K562 (cell line): Measurements from ENCODE around the gene WDFY2. TPM values are rescaled to one million over a fixed set of nuclear protein-coding genes. Genes with fewer than 3 reads are reported as not detected.

Experiments
- CBX3 ChIP-seq, 2 experiments: IDR thresholded peaks; 1 replicate in 1 of 2; 2 replicates in 1 of 2; pipeline ENCODE4 v1.6.1; 2012; ENCODE audit warnings: inconsistent platforms in 2 of 2, low read length in 2 of 2, borderline replicate concordance in 1 of 2, control low read depth in 1 of 2
- TAF1 ChIP-seq: IDR thresholded peaks from 2 replicates; pipeline ENCODE4 v1.6.1; 2011; ENCODE audit warnings: mild to moderate bottlenecking, low read length, moderate library complexity; ENCODE audit not compliant: insufficient read depth, control insufficient read depth, severe bottlenecking; ENCODE audit errors: extremely low read depth
- ZFP1 ChIP-seq: fragments of 450-650 bp; formaldehyde crosslinking; IDR thresholded peaks from 2 replicates; pipeline ENCODE4 v1.4.0; 2020; ENCODE audit warnings: mild to moderate bottlenecking, mixed read lengths
- polyA plus RNA-seq, 8 experiments: library from polyadenylated mRNA; depleted of rRNA in 4 of 8; stranded (reverse) in 5 of 8; unstranded in 3 of 8; fragments of >200 nt; fragmentation: Nextera tagmentation in 2 of 8; fragmentation: Illumina TruSeq in 1 of 8; extraction: Ambion mirVana in 2 of 8; extraction: Trizol in 1 of 8; gene quantifications; 2 replicates each; pipeline versions ENCODE4 v1.2.1 to v1.2.3, GENCODE V29; 2011 to 2014; ENCODE audit warnings: inconsistent platforms in 1 of 8, missing spikeins in 1 of 8
- total RNA-seq, 7 experiments: library from RNA; depleted of rRNA in 6 of 7; stranded (reverse); fragments of >200 nt in 6 of 7; fragmentation: Illumina TruSeq in 2 of 7; extraction: Trizol in 2 of 7; gene quantifications; 2 replicates each; pipeline versions ENCODE4 v1.2.1 to v1.2.3, GENCODE V29; 2011 to 2021; ENCODE audit warnings: low replicate concordance in 1 of 7
- TF ChIP-seq, protein P1 (sequence below), 2 experiments: fragments of 450-650 bp; IDR thresholded peaks; 2 replicates each; pipeline ENCODE4 v1.6.1; 2016; ENCODE audit warnings: mild to moderate bottlenecking in 2 of 2, borderline replicate concordance in 1 of 2, low read depth in 1 of 2, moderate library complexity in 1 of 2

Gene WDFY2
- total and polyA plus RNA-seq, 9 of the 15 experiments (the other 6 are each of a cell fraction or from before 2014, with no cell fraction given): 0.66 to 6.4 (median 4.4) TPM

DNA sequence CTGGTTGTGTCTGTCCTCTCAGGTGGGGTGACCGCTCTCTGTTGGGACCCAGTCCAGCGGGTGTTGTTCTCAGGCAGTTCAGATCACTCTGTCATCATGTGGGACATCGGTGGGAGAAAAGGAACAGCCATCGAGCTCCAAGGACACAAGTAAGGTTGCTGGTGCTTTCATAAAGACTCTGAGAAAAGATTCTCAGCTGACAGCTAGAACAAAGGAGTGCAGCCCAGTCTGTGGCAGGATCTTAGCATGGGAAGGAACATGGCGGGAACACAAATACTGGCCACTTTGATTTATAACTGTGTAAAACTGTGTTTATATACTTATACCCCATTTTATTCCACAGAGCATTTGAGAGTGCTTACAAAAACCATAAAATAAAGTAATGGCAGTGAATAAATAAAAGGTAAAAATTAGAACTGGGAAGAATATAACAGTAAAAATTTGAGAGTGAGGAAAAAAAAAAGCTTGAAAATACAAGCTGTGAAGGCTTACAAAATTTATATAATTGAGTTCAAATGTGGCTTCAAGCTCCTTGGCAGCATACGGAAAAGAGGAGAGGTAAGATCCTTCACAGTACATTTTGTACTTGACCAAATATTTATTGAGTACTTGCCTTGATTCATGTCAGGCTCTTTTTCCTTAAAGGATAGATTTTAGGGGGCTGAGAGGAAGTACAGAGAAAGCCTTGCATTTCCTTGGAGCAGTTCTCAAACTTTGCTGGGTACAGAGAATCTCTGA, 154.9 kb downstream of the WDFY2 start (continued):
- TF ChIP-seq TAF1: no peak
- TF ChIP-seq, protein P1, sequence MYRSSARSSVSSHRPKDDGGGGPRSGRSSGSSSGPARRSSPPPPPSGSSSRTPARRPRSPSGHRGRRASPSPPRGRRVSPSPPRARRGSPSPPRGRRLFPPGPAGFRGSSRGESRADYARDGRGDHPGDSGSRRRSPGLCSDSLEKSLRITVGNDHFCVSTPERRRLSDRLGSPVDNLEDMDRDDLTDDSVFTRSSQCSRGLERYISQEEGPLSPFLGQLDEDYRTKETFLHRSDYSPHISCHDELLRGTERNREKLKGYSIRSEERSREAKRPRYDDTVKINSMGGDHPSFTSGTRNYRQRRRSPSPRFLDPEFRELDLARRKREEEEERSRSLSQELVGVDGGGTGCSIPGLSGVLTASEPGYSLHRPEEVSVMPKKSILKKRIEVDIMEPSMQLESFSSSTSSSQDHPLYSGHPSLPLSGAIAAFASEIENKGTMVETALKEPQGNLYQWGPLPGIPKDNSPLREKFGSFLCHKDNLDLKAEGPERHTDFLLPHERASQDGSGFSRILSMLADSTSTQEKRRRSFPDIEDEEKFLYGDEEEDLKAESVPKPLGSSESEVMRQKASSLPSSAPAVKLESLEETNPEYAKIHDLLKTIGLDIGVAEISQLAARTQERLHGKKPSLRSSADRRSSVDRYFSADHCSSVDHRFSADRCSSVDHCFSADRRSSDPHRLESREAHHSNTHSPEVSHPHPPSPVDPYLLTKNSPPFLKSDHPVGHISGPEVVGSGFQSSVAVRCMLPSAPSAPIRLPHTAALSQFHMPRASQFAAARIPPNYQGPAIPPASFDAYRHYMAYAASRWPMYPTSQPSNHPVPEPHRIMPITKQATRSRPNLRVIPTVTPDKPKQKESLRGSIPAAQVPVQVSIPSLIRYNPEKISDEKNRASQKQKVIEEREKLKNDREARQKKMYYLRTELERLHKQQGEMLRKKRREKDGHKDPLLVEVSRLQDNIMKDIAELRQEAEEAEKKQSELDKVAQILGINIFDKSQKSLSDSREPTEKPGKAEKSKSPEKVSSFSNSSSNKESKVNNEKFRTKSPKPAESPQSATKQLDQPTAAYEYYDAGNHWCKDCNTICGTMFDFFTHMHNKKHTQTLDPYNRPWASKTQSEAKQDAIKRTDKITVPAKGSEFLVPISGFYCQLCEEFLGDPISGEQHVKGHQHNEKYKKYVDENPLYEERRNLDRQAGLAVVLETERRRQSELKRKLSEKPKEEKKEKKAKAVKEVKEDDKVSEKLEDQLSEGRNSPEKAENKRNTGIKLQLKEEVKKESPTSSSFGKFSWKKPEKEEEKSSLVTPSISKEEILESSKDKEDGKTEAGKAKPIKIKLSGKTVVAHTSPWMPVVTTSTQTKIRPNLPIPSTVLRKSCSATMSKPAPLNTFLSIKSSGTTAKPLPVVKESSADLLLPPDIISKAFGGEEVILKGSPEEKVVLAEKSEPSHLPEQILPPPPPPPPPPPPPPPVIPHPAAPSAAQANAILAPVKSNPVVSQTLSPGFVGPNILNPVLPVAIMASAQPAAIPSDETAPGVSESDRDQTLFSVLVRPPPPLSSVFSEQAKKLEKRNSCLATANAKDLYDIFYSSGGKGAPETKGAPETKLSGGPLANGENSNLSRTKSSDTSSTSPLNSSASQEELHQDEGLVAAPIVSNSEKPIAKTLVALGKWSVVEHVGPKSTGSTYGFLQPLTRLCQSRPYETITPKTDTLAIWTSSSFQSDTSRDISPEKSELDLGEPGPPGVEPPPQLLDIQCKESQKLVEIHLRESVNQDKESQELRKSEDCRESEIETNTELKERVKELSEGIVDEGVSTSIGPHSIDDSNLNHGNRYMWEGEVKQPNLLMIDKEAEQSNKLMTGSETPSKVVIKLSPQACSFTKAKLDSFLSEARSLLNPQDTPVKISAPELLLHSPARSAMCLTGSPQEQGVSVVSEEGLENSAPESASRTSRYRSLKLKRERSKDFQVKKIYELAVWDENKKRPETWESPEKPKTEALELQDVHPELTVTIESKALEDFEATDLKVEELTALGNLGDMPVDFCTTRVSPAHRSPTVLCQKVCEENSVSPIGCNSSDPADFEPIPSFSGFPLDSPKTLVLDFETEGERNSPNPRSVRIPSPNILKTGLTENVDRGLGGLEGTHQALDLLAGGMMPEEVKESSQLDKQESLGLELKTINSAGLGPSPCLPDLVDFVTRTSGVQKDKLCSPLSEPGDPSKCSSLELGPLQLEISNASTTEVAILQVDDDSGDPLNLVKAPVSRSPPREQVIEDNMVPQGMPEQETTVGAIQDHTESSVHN (IDR thresholded peaks at IDR 0.05; ENCODE audit: borderline replicate concordance in 1 of 2, low read depth in 1 of 2): no peak
- TF ChIP-seq ZFP1 (CRISPR knock-in tag): no peak
- no peak for TF ChIP-seq CBX3 (IDR thresholded peaks at IDR 0.05; ENCODE audit: borderline replicate concordance in 1 of 2, low read length in 2 of 2)
